KMS-11 (cell line): Measurements from ENCODE around the gene PPP1R1C.

ENCODE experiments used
- H2AFZ ChIP-seq: fragments of 200-600 bp; sonication (generic); 2 replicates; pipeline ENCODE4 v1.6.1; 2016; ENCODE audit warnings: antibody characterized with exemption, mixed run types, low read depth
- H3K27ac ChIP-seq: fragments of 200-600 bp; sonication (generic); 2 replicates; pipeline ENCODE4 v1.6.1; 2016; ENCODE audit warnings: mild to moderate bottlenecking, mixed run types
- H3K27me3 ChIP-seq: fragments of 200-600 bp; sonication (generic); 2 replicates; pipeline ENCODE4 v1.6.1; 2017; ENCODE audit warnings: mild to moderate bottlenecking, low read depth, mixed run types, moderate library complexity; ENCODE audit not compliant: insufficient read depth
- H3K36me3 ChIP-seq: fragments of 200-600 bp; sonication (generic); 2 replicates; pipeline ENCODE4 v1.6.1; 2017; ENCODE audit warnings: mild to moderate bottlenecking, mixed run types; ENCODE audit not compliant: insufficient read depth
- H3K4me1 ChIP-seq: fragments of 200-600 bp; sonication (generic); 2 replicates; pipeline ENCODE4 v1.6.1; 2016; ENCODE audit warnings: mild to moderate bottlenecking, low read depth, mixed run types; ENCODE audit not compliant: poor library complexity, severe bottlenecking
- H3K4me2 ChIP-seq: fragments of 200-600 bp; sonication (generic); 2 replicates; pipeline ENCODE4 v1.7.0; 2016; ENCODE audit warnings: mild to moderate bottlenecking, mixed run types
- H3K4me3 ChIP-seq: fragments of 200-600 bp; sonication (generic); IDR thresholded peaks from 2 replicates; pipeline ENCODE4 v1.6.1; 2017; ENCODE audit warnings: low read depth, low read length, mixed read lengths; ENCODE audit not compliant: insufficient read depth
- H3K79me2 ChIP-seq: fragments of 200-600 bp; sonication (generic); 2 replicates; pipeline ENCODE4 v1.6.1; 2016; ENCODE audit warnings: low read depth, mixed run types; ENCODE audit not compliant: insufficient read depth
- H3K9ac ChIP-seq: fragments of 200-600 bp; sonication (generic); 2 replicates; pipeline ENCODE4 v1.6.1; 2016; ENCODE audit warnings: mild to moderate bottlenecking, mixed run types
- H4K20me1 ChIP-seq: fragments of 200-600 bp; sonication (generic); 2 replicates; pipeline ENCODE4 v1.6.1; 2016; ENCODE audit warnings: mild to moderate bottlenecking, mixed run types; ENCODE audit not compliant: insufficient read depth
- TF ChIP-seq, protein P1 (sequence below): fragments of 200-600 bp; sonication (generic); conservative IDR thresholded peaks from 2 replicates; pipeline ENCODE4 v1.6.1; 2017; ENCODE audit warnings: low read depth, mild to moderate bottlenecking, antibody characterized with exemption, low read length, moderate library complexity, mixed read lengths

PPP1R1C gene

GRCh38 chr2:182077023-182077422 lies 91.4 kb downstream of the PPP1R1C start:
- Histone ChIP-seq H4K20me1 (no peaks in the 10 kb centered on the region), H3K4me3 (no peak overlapping the region), H3K9ac (no peak overlapping the region), H3K27ac (no peak overlapping the region), H3K36me3 (no peaks in the 10 kb centered on the region), H2AFZ (no peak overlapping the region), H3K4me2 (no peak overlapping the region), H3K79me2 (no peaks in the 10 kb centered on the region), H3K4me1 (no peaks in the 10 kb centered on the region), H3K27me3 (no peaks in the 10 kb centered on the region)
- TF ChIP-seq, protein P1, sequence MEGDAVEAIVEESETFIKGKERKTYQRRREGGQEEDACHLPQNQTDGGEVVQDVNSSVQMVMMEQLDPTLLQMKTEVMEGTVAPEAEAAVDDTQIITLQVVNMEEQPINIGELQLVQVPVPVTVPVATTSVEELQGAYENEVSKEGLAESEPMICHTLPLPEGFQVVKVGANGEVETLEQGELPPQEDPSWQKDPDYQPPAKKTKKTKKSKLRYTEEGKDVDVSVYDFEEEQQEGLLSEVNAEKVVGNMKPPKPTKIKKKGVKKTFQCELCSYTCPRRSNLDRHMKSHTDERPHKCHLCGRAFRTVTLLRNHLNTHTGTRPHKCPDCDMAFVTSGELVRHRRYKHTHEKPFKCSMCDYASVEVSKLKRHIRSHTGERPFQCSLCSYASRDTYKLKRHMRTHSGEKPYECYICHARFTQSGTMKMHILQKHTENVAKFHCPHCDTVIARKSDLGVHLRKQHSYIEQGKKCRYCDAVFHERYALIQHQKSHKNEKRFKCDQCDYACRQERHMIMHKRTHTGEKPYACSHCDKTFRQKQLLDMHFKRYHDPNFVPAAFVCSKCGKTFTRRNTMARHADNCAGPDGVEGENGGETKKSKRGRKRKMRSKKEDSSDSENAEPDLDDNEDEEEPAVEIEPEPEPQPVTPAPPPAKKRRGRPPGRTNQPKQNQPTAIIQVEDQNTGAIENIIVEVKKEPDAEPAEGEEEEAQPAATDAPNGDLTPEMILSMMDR = no peak

DNA sequence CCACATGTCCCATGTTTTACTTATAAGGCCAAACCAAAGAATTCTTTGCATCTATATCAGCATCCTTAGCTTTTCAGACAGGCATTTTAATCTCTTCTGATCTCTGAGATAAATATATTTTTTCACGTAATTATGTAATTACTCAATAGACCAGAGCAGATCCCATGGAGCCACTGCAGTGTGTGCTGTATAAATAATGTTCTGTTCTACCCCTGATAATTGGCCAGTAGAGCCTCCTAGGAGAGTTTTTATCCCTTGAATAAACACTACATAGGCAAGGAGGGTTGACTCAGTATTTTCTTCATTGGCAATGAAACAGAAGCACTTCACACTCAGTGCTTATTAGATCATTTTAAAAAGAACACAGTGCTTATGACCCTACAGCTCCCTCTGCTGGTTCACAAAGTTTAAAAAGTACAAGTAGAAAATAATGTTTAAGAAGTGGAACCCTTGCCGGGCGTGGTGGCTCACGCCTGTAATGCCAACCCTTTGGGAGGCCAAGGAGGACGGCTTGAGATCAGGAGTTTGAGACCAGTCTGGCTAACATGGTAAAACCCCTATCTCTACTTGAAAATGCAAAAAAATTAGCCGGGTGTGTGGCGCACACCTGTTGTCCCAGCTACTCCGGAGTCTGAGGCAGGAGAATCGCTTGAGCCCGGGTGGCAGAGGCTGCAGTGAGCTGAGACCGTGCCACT lies 91.9 kb downstream of the PPP1R1C start:
- Histone ChIP-seq H4K20me1 (no peaks in the 10 kb centered on the region), H2AFZ (no peak overlapping the region), H3K9ac (no peak overlapping the region), H3K4me3 (no peak overlapping the region), H3K4me1 (no peaks in the 10 kb centered on the region), H3K36me3 (no peaks in the 10 kb centered on the region), H3K79me2 (no peaks in the 10 kb centered on the region), H3K27me3 (no peaks in the 10 kb centered on the region), H3K27ac (no peak overlapping the region), H3K4me2 (no peak overlapping the region)
- TF ChIP-seq, protein P1 = peak; percentile 83

GRCh38 chr2:182078988-182079602 lies 93.4 kb downstream of the PPP1R1C start:
- no peaks in the 10 kb centered on the region for H3K4me1 ChIP-seq
- no peak overlapping the region for H3K4me3 ChIP-seq
- H3K9ac ChIP-seq = no peak overlapping the region
- no peaks in the 10 kb centered on the region for H3K27me3 ChIP-seq
- TF ChIP-seq, protein P1 = no peak
- H3K27ac ChIP-seq = no peak overlapping the region
- H2AFZ ChIP-seq = no peak overlapping the region
- H3K4me2 ChIP-seq = no peak overlapping the region
- no peaks in the 10 kb centered on the region for H3K36me3 ChIP-seq
- no peaks in the 10 kb centered on the region for H3K79me2 ChIP-seq
- H4K20me1 ChIP-seq = no peaks in the 10 kb centered on the region

DNA sequence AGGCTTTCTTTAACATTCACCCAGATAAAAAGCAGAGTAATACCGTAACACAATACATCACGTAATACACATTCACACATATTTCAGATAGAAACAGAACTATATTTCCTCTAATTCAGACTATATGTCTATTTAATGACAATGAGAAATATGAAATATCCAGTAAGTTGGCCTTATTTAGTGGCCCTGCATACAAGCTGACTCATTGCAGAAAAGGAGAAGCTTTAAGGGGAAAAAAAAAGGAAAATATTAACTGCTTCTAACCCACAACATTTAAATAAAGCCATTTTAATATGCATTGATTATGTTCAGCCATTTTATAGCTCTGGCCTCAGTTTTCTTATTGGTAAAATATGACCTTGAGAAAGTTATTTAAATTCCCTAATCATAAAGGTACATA lies 94.8 kb downstream of the PPP1R1C start:
- Histone ChIP-seq H2AFZ (no peak overlapping the region), H3K36me3 (no peaks in the 10 kb centered on the region), H3K79me2 (no peaks in the 10 kb centered on the region), H4K20me1 (no peaks in the 10 kb centered on the region), H3K27ac (no peak overlapping the region), H3K4me1 (no peaks in the 10 kb centered on the region), H3K9ac (no peak overlapping the region), H3K4me2 (no peak overlapping the region), H3K27me3 (no peaks in the 10 kb centered on the region), H3K4me3 (no peak overlapping the region)
- TF ChIP-seq, protein P1 = no peak
